Skeletal muscle tissue (tissue), 4 donors: ENCODE results near the gene LNP1. TPM values are rescaled to one million over a fixed set of nuclear protein-coding genes. Genes with fewer than 3 reads are reported as not detected.

Experiments used
- H3K27ac ChIP-seq: one replicate; pipeline ENCODE4 v1.7.0; 2013; ENCODE audit warnings: mild to moderate bottlenecking, low read depth, low read length, inconsistent platforms
- H3K27me3 ChIP-seq, 3 donors: one replicate each; pipeline ENCODE4 v1.7.0; 2013; ENCODE audit warnings: low read length in 3 of 3; ENCODE audit not compliant: control insufficient read depth in 3 of 3, insufficient read depth in 3 of 3
- H3K36me3 ChIP-seq, 3 donors: one replicate each; pipeline ENCODE4 v1.7.0; 2013; ENCODE audit warnings: low read length in 3 of 3; ENCODE audit not compliant: control insufficient read depth in 3 of 3, insufficient read depth in 3 of 3
- H3K4me1 ChIP-seq, 3 donors: one replicate each; pipeline ENCODE4 v1.7.0; 2013; ENCODE audit warnings: low read length in 3 of 3, mild to moderate bottlenecking in 3 of 3; ENCODE audit not compliant: control insufficient read depth in 3 of 3, insufficient read depth in 3 of 3
- H3K4me3 ChIP-seq, 3 donors: one replicate each; pipeline ENCODE4 v1.7.0; 2013; ENCODE audit warnings: low read length in 3 of 3
- H3K9ac ChIP-seq, 3 donors: one replicate each; pipeline ENCODE4 v1.7.0; 2013; ENCODE audit warnings: low read length in 3 of 3, mild to moderate bottlenecking in 3 of 3, moderate library complexity in 2 of 3, low read depth in 1 of 3
- H3K9me3 ChIP-seq, 3 donors: one replicate each; pipeline ENCODE4 v1.7.0; 2013; ENCODE audit warnings: low read length in 3 of 3; ENCODE audit not compliant: control insufficient read depth in 3 of 3
- total RNA-seq: library from RNA; depleted of rRNA; stranded (reverse); fragments of >200 nt; gene quantifications from one replicate; pipeline ENCODE4 v1.2.3, GENCODE V29; 2014
- donor health status: Osteomylitis.

LNP1 gene
- total RNA-seq, 1 donor from 2014 or later: 7.3 TPM

- Histone ChIP-seq H3K9me3 (no peaks in the 10 kb centered on the region), H3K9ac (no peak overlapping the region), H3K4me1 (no peaks in the 10 kb centered on the region), H3K4me3 (no peak overlapping the region), H3K27me3 (no peaks in the 10 kb centered on the region), H3K36me3 (peaks cover 0 to 4% (median 0%) of the 10 kb centered on the region in 3 donors), H3K27ac (no peak overlapping the region)
These were observed 46.7 kb downstream of the LNP1 start for GRCh38 chr3:100448079-100448478.

DNA sequence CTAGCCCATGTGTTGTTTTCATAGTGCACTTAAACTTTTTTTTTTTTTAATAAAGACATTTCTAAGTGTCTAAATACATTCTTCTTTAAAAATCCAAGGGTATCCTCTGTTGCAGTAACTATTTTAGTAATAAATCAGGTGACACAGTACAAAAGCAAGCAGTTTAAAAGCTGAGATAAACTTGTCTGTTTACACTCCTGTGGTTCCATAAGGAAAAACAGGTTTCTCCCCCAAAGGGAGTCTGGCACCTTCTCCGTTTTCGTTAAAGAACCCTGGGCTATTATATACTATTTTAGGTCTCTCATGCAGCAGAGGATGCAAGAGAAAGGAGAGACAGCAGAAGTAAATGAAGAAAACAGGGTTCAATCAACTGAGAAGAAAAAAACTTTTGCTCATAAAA is 47.9 kb downstream of the LNP1 start:
- H3K4me1 ChIP-seq: no peaks in the 10 kb centered on the region
- no peak overlapping the region for H3K27ac ChIP-seq
- peaks cover 0 to 5% (median 0%) of the 10 kb centered on the region in 3 donors for H3K36me3 ChIP-seq
- H3K9ac ChIP-seq: no peak overlapping the region
- H3K4me3 ChIP-seq: no peak overlapping the region
- H3K27me3 ChIP-seq: no peaks in the 10 kb centered on the region
- no peaks in the 10 kb centered on the region for H3K9me3 ChIP-seq

DNA sequence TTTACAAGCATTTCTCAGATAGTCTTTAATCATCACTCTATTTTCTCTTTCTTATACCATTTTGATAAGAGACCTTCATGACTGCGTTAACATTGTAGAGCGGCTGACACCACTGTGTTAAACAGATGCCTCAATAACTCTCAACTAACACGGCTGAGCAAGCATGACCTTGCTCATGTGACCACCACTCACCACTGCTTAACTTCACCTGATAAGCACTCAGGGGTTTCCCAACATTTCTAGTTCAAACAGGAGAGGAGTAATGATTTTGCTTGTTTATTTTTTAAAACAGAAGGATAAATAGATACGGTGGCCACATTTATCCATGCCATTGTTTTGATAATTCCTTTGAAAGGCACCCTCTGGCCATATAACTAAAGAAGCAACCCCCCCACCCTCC is 53.3 kb downstream of the LNP1 start:
- H3K4me1 ChIP-seq: no peaks in the 10 kb centered on the region
- H3K27ac ChIP-seq: no peak overlapping the region
- H3K9ac ChIP-seq: no peak overlapping the region
- no peaks in the 10 kb centered on the region for H3K9me3 ChIP-seq
- peaks cover 0 to 10% (median 0%) of the 10 kb centered on the region in 3 donors for H3K36me3 ChIP-seq
- no peak overlapping the region for H3K4me3 ChIP-seq
- H3K27me3 ChIP-seq: no peaks in the 10 kb centered on the region

DNA sequence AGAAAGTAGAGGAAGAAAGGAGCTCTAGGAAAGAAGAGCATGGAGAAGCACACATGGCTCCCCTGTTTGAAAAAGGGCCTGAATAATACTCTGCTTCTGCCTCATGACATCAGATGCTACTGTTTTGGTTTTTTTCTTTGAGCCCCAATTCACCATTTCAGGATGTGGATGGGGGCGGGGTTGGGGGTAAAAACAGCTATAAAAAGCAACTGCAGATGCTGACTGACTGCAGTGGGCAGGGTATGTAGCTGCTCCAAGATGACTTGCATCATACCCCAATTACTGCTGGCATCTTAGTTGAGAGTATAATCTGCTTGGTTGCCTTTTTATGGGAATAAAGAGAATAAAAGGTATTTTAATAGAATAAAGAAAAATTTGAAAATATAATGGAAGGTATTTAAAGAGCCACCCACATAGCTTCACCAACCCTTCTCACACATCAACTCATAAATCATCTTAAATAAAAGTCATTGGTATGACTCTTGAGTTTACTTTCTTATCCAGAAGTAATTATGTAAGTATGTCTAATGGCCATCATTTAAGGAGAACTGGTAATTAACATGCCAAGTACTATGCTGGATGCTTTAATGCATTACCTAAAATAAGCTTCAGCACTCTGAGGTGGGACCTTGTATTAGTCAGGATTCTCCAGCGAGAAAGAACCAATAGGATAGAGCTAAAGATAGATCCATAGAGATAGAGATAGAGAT is 54.7 kb downstream of the LNP1 start:
- H3K4me1 ChIP-seq: no peaks in the 10 kb centered on the region
- no peak overlapping the region for H3K4me3 ChIP-seq
- peaks cover 0 to 10% (median 0%) of the 10 kb centered on the region in 3 donors for H3K36me3 ChIP-seq
- H3K9me3 ChIP-seq: no peaks in the 10 kb centered on the region
- H3K27me3 ChIP-seq: no peaks in the 10 kb centered on the region
- H3K9ac ChIP-seq: no peak overlapping the region
- H3K27ac ChIP-seq: no peak overlapping the region

- H3K27ac ChIP-seq: no peak overlapping the region
- no peak overlapping the region for H3K4me3 ChIP-seq
- peaks cover 0 to 10% (median 0%) of the 10 kb centered on the region in 3 donors for H3K36me3 ChIP-seq
- no peaks in the 10 kb centered on the region for H3K4me1 ChIP-seq
- H3K9ac ChIP-seq: no peak overlapping the region
- no peaks in the 10 kb centered on the region for H3K9me3 ChIP-seq
- no peaks in the 10 kb centered on the region for H3K27me3 ChIP-seq
These were observed 55.4 kb downstream of the LNP1 start for GRCh38 chr3:100456745-100457144.

DNA sequence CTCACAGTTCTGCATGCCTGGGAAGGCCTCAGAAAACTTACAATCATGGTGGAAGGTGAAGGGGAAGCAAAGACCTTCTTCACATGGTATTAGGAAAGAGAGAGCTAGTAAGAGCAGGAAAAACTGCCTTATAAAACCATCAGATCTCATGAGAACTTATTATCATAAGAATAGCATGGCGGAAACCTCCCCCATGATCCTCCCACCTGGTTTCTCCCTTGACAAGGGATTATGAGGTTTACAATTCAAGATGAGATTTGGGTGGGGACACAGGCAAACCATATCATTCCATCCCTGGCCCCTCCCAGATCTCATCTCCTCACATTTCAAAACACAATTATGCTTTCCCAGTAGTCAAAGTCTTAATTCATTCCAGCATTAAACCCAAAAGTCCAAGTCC is 56.5 kb downstream of the LNP1 start:
- Histone ChIP-seq H3K9me3 (no peaks in the 10 kb centered on the region), H3K4me3 (no peak overlapping the region), H3K4me1 (no peaks in the 10 kb centered on the region), H3K27ac (no peak overlapping the region), H3K27me3 (no peaks in the 10 kb centered on the region), H3K9ac (no peak overlapping the region), H3K36me3 (peaks cover 0 to 9% (median 0%) of the 10 kb centered on the region in 3 donors)

DNA sequence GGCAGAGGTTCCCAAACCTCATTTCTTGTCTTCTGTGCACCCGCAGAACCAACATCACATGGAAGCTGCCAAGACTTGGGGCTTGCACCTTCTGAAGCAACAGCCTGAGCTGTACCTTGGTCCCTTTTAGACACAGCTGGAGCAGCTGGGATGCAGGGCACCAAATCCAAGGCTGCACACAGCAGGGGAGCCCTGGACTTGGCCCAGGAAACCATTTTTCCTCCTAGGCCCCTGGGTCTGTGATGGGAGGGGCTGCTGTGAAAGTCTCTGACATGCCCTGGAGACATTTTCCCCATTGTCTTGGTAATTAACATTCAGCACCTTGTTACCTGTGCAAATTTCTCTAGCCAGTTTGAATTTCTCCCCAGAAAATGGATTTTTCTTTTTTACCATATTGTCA is 57.5 kb downstream of the LNP1 start:
- H3K27me3 ChIP-seq: no peaks in the 10 kb centered on the region
- H3K27ac ChIP-seq: no peak overlapping the region
- no peaks in the 10 kb centered on the region for H3K9me3 ChIP-seq
- H3K4me3 ChIP-seq: no peak overlapping the region
- H3K4me1 ChIP-seq: peaks cover 0 to 8% (median 0%) of the 10 kb centered on the region in 3 donors
- H3K9ac ChIP-seq: no peak overlapping the region
- peaks cover 0 to 5% (median 0%) of the 10 kb centered on the region in 3 donors for H3K36me3 ChIP-seq

- no peaks in the 10 kb centered on the region for H3K36me3 ChIP-seq
- no peak overlapping the region for H3K9ac ChIP-seq
- no peak overlapping the region for H3K27ac ChIP-seq
- H3K4me1 ChIP-seq: peaks cover 0 to 11% (median 0%) of the 10 kb centered on the region in 3 donors
- no peaks in the 10 kb centered on the region for H3K9me3 ChIP-seq
- no peak overlapping the region for H3K4me3 ChIP-seq
- no peaks in the 10 kb centered on the region for H3K27me3 ChIP-seq
These were observed 61.7 kb downstream of the LNP1 start for GRCh38 chr3:100463002-100463401.

- Histone ChIP-seq H3K27me3 (no peaks in the 10 kb centered on the region), H3K9ac (no peak overlapping the region), H3K36me3 (no peaks in the 10 kb centered on the region), H3K4me1 (peaks cover 0 to 11% (median 0%) of the 10 kb centered on the region in 3 donors), H3K4me3 (no peak overlapping the region), H3K27ac (no peak overlapping the region), H3K9me3 (no peaks in the 10 kb centered on the region)
These were observed 62.4 kb downstream of the LNP1 start for GRCh38 chr3:100463646-100464155.

- no peak overlapping the region for H3K9ac ChIP-seq
- no peaks in the 10 kb centered on the region for H3K9me3 ChIP-seq
- no peak overlapping the region for H3K4me3 ChIP-seq
- no peak overlapping the region for H3K27ac ChIP-seq
- H3K27me3 ChIP-seq: no peaks in the 10 kb centered on the region
- H3K36me3 ChIP-seq: no peaks in the 10 kb centered on the region
- H3K4me1 ChIP-seq: peaks cover 0 to 11% (median 0%) of the 10 kb centered on the region in 3 donors
These were observed 64.8 kb downstream of the LNP1 start for GRCh38 chr3:100465892-100466777.
